Epithelial cell of esophagus (primary cell): ENCODE measurements around the gene INPP5B.
A peak's percentile ranks its signal among the peaks of the same experiment; 100 is the strongest.
"Not testable (repeated sequence)": the region's sequence is repeated elsewhere in the genome, so short reads cannot be mapped to it uniquely, and the experiment has no call there.

Source experiments
- DNase-seq: peaks from one replicate; pipeline ENCODE4 v3.0.0; 2010; ENCODE audit warnings: low read depth
- H3K4me3 ChIP-seq: 2 replicates; pipeline ENCODE4 v1.5.1; 2011; ENCODE audit warnings: mild to moderate bottlenecking, low read length, control low read depth
- TF ChIP-seq, protein P1 (sequence below): IDR thresholded peaks from 2 replicates; pipeline ENCODE4 v1.5.1; 2011; ENCODE audit warnings: low read depth, mild to moderate bottlenecking, low read length, control low read depth, inconsistent platforms; ENCODE audit not compliant: insufficient read depth; ENCODE audit errors: missing control alignments

Gene INPP5B

DNA sequence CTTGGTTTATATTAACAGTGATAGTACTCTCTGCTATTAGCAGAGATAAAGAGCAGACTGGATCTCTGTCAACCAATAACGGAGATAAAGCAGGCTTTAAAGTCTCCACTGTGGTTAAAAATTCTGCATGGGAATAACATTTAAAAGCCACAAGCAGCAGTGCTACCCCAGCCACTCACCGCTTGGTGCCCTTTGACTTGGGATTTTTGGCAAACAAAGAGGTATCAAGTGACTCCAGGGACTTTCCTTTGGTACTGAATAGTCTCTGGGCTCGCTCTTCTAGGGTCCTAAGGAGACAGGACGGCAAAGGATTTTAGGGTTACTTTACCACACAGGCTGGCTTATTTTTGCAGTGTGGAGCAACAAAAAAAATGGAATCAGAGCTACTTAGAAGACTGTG, 31.7 kb upstream of the INPP5B start:
- H3K4me3 ChIP-seq = no peak overlapping the region
- no peak for DNase-seq
- TF ChIP-seq, protein P1, sequence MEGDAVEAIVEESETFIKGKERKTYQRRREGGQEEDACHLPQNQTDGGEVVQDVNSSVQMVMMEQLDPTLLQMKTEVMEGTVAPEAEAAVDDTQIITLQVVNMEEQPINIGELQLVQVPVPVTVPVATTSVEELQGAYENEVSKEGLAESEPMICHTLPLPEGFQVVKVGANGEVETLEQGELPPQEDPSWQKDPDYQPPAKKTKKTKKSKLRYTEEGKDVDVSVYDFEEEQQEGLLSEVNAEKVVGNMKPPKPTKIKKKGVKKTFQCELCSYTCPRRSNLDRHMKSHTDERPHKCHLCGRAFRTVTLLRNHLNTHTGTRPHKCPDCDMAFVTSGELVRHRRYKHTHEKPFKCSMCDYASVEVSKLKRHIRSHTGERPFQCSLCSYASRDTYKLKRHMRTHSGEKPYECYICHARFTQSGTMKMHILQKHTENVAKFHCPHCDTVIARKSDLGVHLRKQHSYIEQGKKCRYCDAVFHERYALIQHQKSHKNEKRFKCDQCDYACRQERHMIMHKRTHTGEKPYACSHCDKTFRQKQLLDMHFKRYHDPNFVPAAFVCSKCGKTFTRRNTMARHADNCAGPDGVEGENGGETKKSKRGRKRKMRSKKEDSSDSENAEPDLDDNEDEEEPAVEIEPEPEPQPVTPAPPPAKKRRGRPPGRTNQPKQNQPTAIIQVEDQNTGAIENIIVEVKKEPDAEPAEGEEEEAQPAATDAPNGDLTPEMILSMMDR = no peak

DNA sequence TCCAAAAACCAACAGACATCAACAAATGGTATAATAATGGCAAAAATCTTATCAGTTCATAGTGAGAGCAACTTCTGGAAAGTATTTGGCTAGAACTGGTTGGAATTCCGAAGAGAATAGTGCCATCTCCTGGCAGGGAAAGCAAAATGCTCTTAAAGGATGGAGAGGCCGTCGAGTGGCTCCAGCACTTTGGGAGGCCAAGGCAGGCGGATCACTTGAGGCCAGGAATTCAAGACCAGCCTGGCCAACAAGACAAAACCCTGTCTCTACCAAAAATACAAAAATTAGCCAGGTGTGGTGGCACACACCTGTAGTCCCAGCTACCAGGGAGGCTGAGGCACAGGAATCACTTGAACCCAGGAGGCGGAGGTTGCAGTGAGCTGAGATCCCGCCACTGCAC, 28.2 kb upstream of the INPP5B start:
- TF ChIP-seq, protein P1 = peak; percentile 66
- not testable (repeated sequence) for H3K4me3 ChIP-seq
- peak; percentile 66 for DNase-seq

DNA sequence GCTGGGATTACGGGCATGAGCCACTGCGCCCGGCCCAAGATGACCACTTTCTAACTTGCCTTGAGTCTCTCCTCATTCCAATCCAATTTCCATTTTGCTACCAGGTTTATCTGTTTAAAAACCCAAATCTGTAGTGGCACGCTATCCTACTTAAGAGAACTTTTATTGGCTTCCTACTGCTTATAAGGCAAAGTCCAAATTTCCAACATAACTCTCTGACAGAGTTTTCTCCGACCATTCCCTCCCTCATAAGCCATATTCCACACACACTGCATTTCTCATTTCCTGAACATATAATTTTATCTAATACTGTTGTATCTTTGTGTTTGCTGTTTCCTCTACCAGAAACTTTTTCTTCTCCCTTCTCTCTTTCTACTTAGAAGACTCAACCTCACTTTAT, 27.7 kb upstream of the INPP5B start:
- TF ChIP-seq, protein P1 = no peak
- DNase-seq = no peak
- no peak overlapping the region for H3K4me3 ChIP-seq

DNA sequence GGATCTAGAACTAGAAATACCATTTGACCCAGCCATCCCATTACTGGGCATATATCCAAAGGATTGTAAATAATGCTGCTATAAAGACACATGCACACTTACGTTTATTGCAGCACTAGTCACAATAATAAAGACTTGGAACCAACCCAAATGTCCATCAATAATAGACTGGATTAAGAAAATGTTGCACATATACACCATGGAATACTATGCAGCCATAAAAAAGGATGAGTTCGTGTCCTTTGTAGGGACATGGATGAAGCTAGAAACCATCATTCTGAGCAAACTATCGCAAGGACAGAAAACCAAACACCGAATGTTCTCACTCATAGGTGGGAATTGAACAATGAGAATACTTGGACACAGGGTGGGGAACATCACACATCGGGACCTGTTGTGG, 26.8 kb upstream of the INPP5B start:
- H3K4me3 ChIP-seq = not testable (repeated sequence)

DNA sequence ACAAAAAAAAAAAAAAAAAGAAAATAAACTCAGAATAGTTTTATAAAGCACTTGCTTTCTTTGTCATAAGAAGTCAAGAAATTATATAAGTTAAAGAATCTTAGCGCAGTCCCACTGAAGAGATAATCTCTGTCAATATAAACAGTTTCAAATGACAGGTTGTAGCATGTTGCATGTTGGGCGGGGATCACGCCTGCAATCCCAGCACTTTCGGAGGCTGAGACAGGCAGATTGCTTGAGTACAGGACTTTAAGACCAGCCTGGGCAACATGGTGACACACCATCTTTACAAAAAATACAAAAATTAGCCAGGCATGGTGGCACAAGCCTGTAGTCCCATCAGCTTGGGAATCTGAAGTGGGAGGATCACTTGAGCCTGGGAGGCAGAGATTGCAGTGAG, 18.4 kb upstream of the INPP5B start:
- TF ChIP-seq, protein P1 = no peak
- peak; percentile 81 for DNase-seq
- no peak overlapping the region for H3K4me3 ChIP-seq

More for the DNA sequence above, 26.8 kb upstream of the INPP5B start:
- not testable (repeated sequence) for DNase-seq

DNA sequence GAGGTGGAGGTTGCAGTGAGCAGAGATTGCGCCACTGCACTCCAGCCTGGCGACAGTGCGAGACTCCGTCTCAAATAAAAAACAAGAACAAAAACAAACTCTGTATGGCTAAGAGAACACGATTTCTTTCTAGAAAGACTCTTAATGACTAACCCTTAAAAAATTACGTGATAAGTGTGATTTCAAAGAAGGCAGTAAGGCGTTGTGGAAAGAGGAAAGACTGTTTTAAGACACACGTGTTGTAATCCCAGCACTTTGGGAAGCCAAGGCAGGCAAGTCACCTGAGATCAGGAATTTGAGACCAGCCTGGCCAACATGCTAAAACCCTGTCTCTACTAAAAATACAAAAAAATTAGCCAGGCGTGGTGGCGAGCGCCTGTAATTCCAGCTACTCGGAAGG, 17.3 kb upstream of the INPP5B start:
- DNase-seq, H3K4me3 ChIP-seq: not testable (repeated sequence)

DNA sequence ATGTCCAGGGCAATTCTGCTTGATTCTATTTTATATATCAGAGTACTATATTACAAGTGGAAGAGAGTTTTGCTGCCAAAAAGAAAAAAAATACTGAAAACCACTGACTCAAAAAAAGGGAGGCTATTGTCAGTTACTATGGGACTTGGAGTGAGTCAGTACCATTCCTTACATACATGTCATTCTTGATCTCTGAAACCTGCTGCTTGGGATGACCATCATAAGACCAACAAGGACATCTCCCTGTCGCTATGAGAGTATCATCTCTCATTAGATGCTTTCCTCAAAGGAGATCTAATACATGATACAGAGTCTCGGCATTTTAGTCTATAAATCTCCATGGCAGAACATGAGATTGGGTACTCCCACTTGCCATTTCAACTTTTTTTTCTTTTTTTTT, 11.8 kb upstream of the INPP5B start:
- TF ChIP-seq, protein P1 = no peak
- H3K4me3 ChIP-seq = no peak overlapping the region
- DNase-seq = peak; percentile 38

DNA sequence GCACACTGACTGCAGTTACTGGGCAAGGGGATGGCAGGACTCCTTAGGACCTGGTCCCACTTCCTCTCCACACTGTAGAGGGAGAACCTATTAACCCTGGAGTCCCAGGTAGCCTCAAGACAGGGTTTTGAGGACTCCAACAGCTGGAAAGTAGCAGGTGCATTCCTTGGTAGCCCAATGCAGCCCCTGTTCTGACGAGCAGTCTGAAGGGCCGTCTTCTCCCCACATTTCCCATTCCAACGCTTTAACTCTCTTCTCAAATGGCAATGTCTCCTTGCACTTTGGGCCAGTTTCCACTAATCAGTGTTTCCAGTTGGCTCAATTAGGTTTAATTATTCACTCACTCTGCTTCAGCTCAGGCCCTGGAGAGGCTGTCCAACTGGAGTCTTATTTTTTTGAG, 8.8 kb upstream of the INPP5B start:
- TF ChIP-seq, protein P1 = no peak
- no peak overlapping the region for H3K4me3 ChIP-seq
- no peak for DNase-seq
